MM.1S (cell line): Measurements from ENCODE around the gene KRT73.

Source experiments
- CTCF ChIP-seq: fragments of 300-600 bp; sonication (generic); IDR thresholded peaks from 2 replicates; pipeline ENCODE4 v1.5.1; 2016; ENCODE audit warnings: antibody characterized with exemption, low read length, mixed read lengths
- EZH2 ChIP-seq: fragments of 300-600 bp; sonication (generic); optimal IDR thresholded peaks from 2 replicates; pipeline ENCODE3; 2017; ENCODE audit warnings: low read depth, mild to moderate bottlenecking, antibody characterized with exemption, low read length, mixed read lengths

GRCh38 chr12:52663420-52663819 is 45.1 kb upstream of the KRT73 start:
- TF ChIP-seq CTCF, result no peak
- no peak for TF ChIP-seq EZH2
